H9 (cell line): ENCODE results near the gene CCBE1. TPM values are rescaled to one million over a fixed set of nuclear protein-coding genes. Genes with fewer than 3 reads are reported as not detected.

Experiments
- DNase-seq: peaks from one replicate; pipeline ENCODE4 v3.0.0-alpha.2; 2017
- H2AFZ ChIP-seq: one replicate; pipeline ENCODE4 v1.6.1; 2013; ENCODE audit warnings: mild to moderate bottlenecking, low read length, control low read depth, moderate library complexity
- H2AK5ac ChIP-seq: 2 replicates; pipeline ENCODE4 v1.6.1; 2013; ENCODE audit warnings: low read length, control low read depth, mixed read lengths; ENCODE audit not compliant: insufficient read length
- H2BK120ac ChIP-seq: one replicate; pipeline ENCODE4 v1.6.1; 2013; ENCODE audit warnings: low read depth, mild to moderate bottlenecking, low read length, control low read depth, inconsistent platforms; ENCODE audit not compliant: poor library complexity, severe bottlenecking
- H2BK12ac ChIP-seq: 2 replicates; pipeline ENCODE4 v1.6.1; 2013; ENCODE audit warnings: low read length, control low read depth, mixed read lengths, low read depth; ENCODE audit not compliant: insufficient read length
- H2BK15ac ChIP-seq: 2 replicates; pipeline ENCODE4 v1.6.1; 2013; ENCODE audit warnings: low read depth, low read length, control low read depth
- H2BK20ac ChIP-seq: one replicate; pipeline ENCODE4 v1.6.1; 2013; ENCODE audit warnings: low read depth, mild to moderate bottlenecking, low read length, control low read depth, inconsistent platforms; ENCODE audit not compliant: poor library complexity, severe bottlenecking
- H2BK5ac ChIP-seq: 2 replicates; pipeline ENCODE4 v1.6.1; 2013; ENCODE audit warnings: low read length, control low read depth, mixed read lengths; ENCODE audit not compliant: insufficient read length
- H3K14ac ChIP-seq: 2 replicates; pipeline ENCODE4 v1.6.1; 2013; ENCODE audit warnings: low read length, control low read depth; ENCODE audit not compliant: insufficient read depth
- H3K18ac ChIP-seq: 2 replicates; pipeline ENCODE4 v1.6.1; 2013; ENCODE audit warnings: low read depth, mild to moderate bottlenecking, mixed read lengths, low read length, control low read depth; ENCODE audit not compliant: insufficient read length
- H3K23ac ChIP-seq: 2 replicates; pipeline ENCODE4 v1.6.1; 2013; ENCODE audit warnings: low read length, control low read depth, mixed read lengths, low read depth; ENCODE audit not compliant: insufficient read length
- H3K23me2 ChIP-seq: 2 replicates; pipeline ENCODE4 v1.6.1; 2013; ENCODE audit warnings: low read depth, mild to moderate bottlenecking, mixed read lengths, low read length, control low read depth; ENCODE audit not compliant: insufficient read length, poor library complexity, severe bottlenecking
- H3K27ac ChIP-seq: 2 replicates; pipeline ENCODE4 v1.5.1; 2013; ENCODE audit warnings: low read length, control low read depth, mixed read lengths, low read depth; ENCODE audit not compliant: insufficient read length
- H3K27me3 ChIP-seq: 2 replicates; pipeline ENCODE4 v1.6.1; 2013; ENCODE audit warnings: low read length, control low read depth, inconsistent platforms; ENCODE audit not compliant: insufficient read depth
- H3K4ac ChIP-seq: 2 replicates; pipeline ENCODE4 v1.6.1; 2013; ENCODE audit warnings: low read depth, mild to moderate bottlenecking, control low read depth, inconsistent platforms, low read length, moderate library complexity
- H3K4me1 ChIP-seq: 2 replicates; pipeline ENCODE4 v1.6.1; 2013; ENCODE audit warnings: low read length, control low read depth, inconsistent platforms; ENCODE audit not compliant: insufficient read depth
- H3K4me2 ChIP-seq: 2 replicates; pipeline ENCODE4 v1.6.1; 2013; ENCODE audit warnings: low read length, control low read depth, mixed read lengths; ENCODE audit not compliant: insufficient read length, insufficient read depth
- H3K56ac ChIP-seq: 2 replicates; pipeline ENCODE4 v1.6.1; 2013; ENCODE audit warnings: low read depth, mild to moderate bottlenecking, mixed read lengths, low read length, control low read depth; ENCODE audit not compliant: insufficient read length
- H3K79me1 ChIP-seq: 2 replicates; pipeline ENCODE4 v1.6.1; 2013; ENCODE audit warnings: low read depth, mild to moderate bottlenecking, moderate library complexity, low read length, control low read depth, inconsistent platforms; ENCODE audit not compliant: insufficient read depth, poor library complexity, severe bottlenecking
- H3K79me2 ChIP-seq: 2 replicates; pipeline ENCODE4 v1.6.1; 2013; ENCODE audit warnings: low read length, control low read depth, inconsistent platforms; ENCODE audit not compliant: insufficient read depth
- H3K9ac ChIP-seq: 2 replicates; pipeline ENCODE4 v1.6.1; 2013; ENCODE audit warnings: low read length, control low read depth, mixed read lengths; ENCODE audit not compliant: insufficient read length; ENCODE audit errors: extremely low read depth
- H3K9me3 ChIP-seq: one replicate; pipeline ENCODE4 v1.6.1; 2013; ENCODE audit warnings: low read depth, low read length, inconsistent platforms; ENCODE audit not compliant: control insufficient read depth
- H3T11ph ChIP-seq: one replicate; pipeline ENCODE4 v1.6.1; 2013; ENCODE audit warnings: mild to moderate bottlenecking, low read length, control low read depth, inconsistent platforms
- H4K20me1 ChIP-seq: one replicate; pipeline ENCODE4 v1.6.1; 2013; ENCODE audit not compliant: control insufficient read depth, insufficient read length, insufficient read depth
- H4K5ac ChIP-seq: 2 replicates; pipeline ENCODE4 v1.6.1; 2013; ENCODE audit warnings: low read depth, mild to moderate bottlenecking, mixed read lengths, low read length, control low read depth; ENCODE audit not compliant: insufficient read length
- H4K8ac ChIP-seq: replicated peaks from 2 replicates; pipeline ENCODE4 v1.6.1; 2013; ENCODE audit warnings: low read length, control low read depth, mixed read lengths, low read depth; ENCODE audit not compliant: insufficient read length
- H4K91ac ChIP-seq: 2 replicates; pipeline ENCODE4 v1.6.1; 2013; ENCODE audit warnings: low read depth, mild to moderate bottlenecking, moderate library complexity, mixed read lengths, low read length, control low read depth; ENCODE audit not compliant: insufficient read length
- H3K27ac Mint-ChIP-seq, 3 experiments: 2 replicates in 2 of 3; 3 replicates in 1 of 3; pipeline ENCODE4 v1.8.0; 2020 to 2021; ENCODE audit warnings: mixed read lengths in 3 of 3, mild to moderate bottlenecking in 1 of 3, moderate library complexity in 1 of 3
- H3K27me3 Mint-ChIP-seq: 2 replicates; pipeline ENCODE4 v1.8.0; 2021; ENCODE audit warnings: low read depth, mild to moderate bottlenecking, moderate library complexity, mixed read lengths
- H3K36me3 Mint-ChIP-seq, 3 experiments: 2 replicates in 2 of 3; 3 replicates in 1 of 3; pipeline ENCODE4 v1.8.0; 2020 to 2021; ENCODE audit warnings: low read depth in 3 of 3, mixed read lengths in 3 of 3; ENCODE audit not compliant: insufficient read depth in 1 of 3
- H3K4me1 Mint-ChIP-seq, 2 experiments: 2 replicates each; pipeline ENCODE4 v1.8.0; 2020; ENCODE audit warnings: mixed read lengths in 2 of 2
- H3K4me3 Mint-ChIP-seq, 2 experiments: 2 replicates in 1 of 2; 3 replicates in 1 of 2; pipeline ENCODE4 v1.8.0; 2020 to 2021; ENCODE audit warnings: mild to moderate bottlenecking in 2 of 2, mixed read lengths in 2 of 2, moderate library complexity in 1 of 2
- H3K9me3 Mint-ChIP-seq, 2 experiments: 2 replicates in 1 of 2; 3 replicates in 1 of 2; pipeline ENCODE4 v1.8.0; 2020; ENCODE audit warnings: mild to moderate bottlenecking in 2 of 2, mixed read lengths in 2 of 2, moderate library complexity in 1 of 2
- CTCF ChIP-seq: fragments of 200-600 bp; sonication (generic); conservative IDR thresholded peaks from 3 replicates; pipeline ENCODE4 v1.8.0; 2021; ENCODE audit warnings: antibody characterized with exemption, mild to moderate bottlenecking
- WGBS: extraction: QIAGEN DNeasy Blood & Tissue Kit; methylation state at CpG from one replicate; pipeline ENCODE4 v1.1.7; 2013; ENCODE audit warnings: missing lambda C conversion rate, low lambda C conversion rate, mixed read lengths; ENCODE audit not compliant: insufficient read length; ENCODE audit errors: extremely low coverage; 5-methylcytosine and 5-hydroxymethylcytosine counted together
- total RNA-seq: library from RNA; stranded (reverse); gene quantifications from 2 replicates; pipeline ENCODE4 v1.2.1, GENCODE V29; 2021

Gene CCBE1
- total RNA-seq, 1 experiment from 2014 or later, result 0.39 TPM

- Histone ChIP-seq H2BK12ac (no peak overlapping the region), H3K27ac (no peak overlapping the region), H3K14ac (no peak overlapping the region), H3T11ph (no peak overlapping the region), H3K79me2 (no peaks in the 10 kb centered on the region), H3K4me2 (no peak overlapping the region), H3K18ac (no peak overlapping the region), H4K8ac (no peak overlapping the region), H3K9ac (no peak overlapping the region), H4K5ac (no peak overlapping the region), H2BK5ac (no peak overlapping the region), H3K4ac (no peak overlapping the region), H4K91ac (no peak overlapping the region), H4K20me1 (no peaks in the 10 kb centered on the region), H2BK20ac (no peak overlapping the region), H3K4me1 (no peaks in the 10 kb centered on the region), H2BK120ac (no peak overlapping the region), H3K23ac (no peak overlapping the region), H3K56ac (no peak overlapping the region), H2BK15ac (no peak overlapping the region), H3K27me3 (no peaks in the 10 kb centered on the region), H2AFZ (no peak overlapping the region), H3K9me3 (peaks cover 5% of the 10 kb centered on the region), H3K23me2 (no peaks in the 10 kb centered on the region), H2AK5ac (no peak overlapping the region), H3K79me1 (no peaks in the 10 kb centered on the region)
- Mint-ChIP-seq H3K9me3 (peaks cover 3 to 4% of the 10 kb centered on the region in 2 experiments; a peak in 3 of 5 replicates), H3K4me3 (no peak overlapping the region), H3K27me3 (no peaks in the 10 kb centered on the region), H3K4me1 (no peaks in the 10 kb centered on the region), H3K27ac (no peak overlapping the region), H3K36me3 (peaks cover 0 to 3% (median 0%) of the 10 kb centered on the region in 3 experiments; a peak in 3 of 7 replicates)
- TF ChIP-seq CTCF, result no peak
- WGBS, result no CpG with 5 or more reads among the region's 2 CpGs
- DNase-seq, result no peak
Measured at GRCh38 chr18:59488899-59489298, 208.3 kb downstream of the CCBE1 start.
